HEK293 (cell line): Measurements from ENCODE around the gene USP37.

Source experiments
- CTCF ChIA-PET: fragments of 350-600 bp; formaldehyde crosslinking; extraction: SDS; loops from one replicate; lab custom pipeline; 2021; ENCODE audit warnings: antibody characterized with exemption; lab: Yijun Ruan, JAX
- POLR2A ChIA-PET: fragments of 300-600 bp; formaldehyde crosslinking; extraction: SDS; loops from one replicate; lab custom pipeline; 2020; ENCODE audit warnings: antibody characterized with exemption, inconsistent platforms; lab: Yijun Ruan, JAX
- H3K27ac ChIP-seq: fragments of 200-500 bp; sonication (Bioruptor generic); 2 replicates; pipeline ENCODE4 v1.5.1; 2014; ENCODE audit warnings: low read depth, low read length, control low read depth, inconsistent platforms; ENCODE audit errors: extremely low read depth
- H3K36me3 ChIP-seq, 2 experiments: fragments of 200-500 bp in 1 of 2; sonication (Bioruptor generic) in 1 of 2; 1 replicate in 1 of 2; 2 replicates in 1 of 2; pipeline ENCODE4 v1.5.1; 2014 to 2017; ENCODE audit warnings: inconsistent platforms in 2 of 2, low read length in 2 of 2; ENCODE audit not compliant: control insufficient read depth in 2 of 2, insufficient read depth in 1 of 2
- H3K4me1 ChIP-seq: fragments of 200-500 bp; sonication (Bioruptor generic); 2 replicates; pipeline ENCODE4 v1.5.1; 2014; ENCODE audit warnings: mild to moderate bottlenecking, low read length, inconsistent platforms; ENCODE audit not compliant: control insufficient read depth, insufficient read depth
- H3K4me3 ChIP-seq: 2 replicates; pipeline ENCODE4 v1.5.1; 2011; ENCODE audit warnings: low read depth, mild to moderate bottlenecking, control low read depth, low read length, moderate library complexity
- H3K9me3 ChIP-seq: fragments of 200-500 bp; sonication (Bioruptor generic); 2 replicates; pipeline ENCODE4 v1.5.1; 2014; ENCODE audit warnings: low read depth, low read length, inconsistent platforms; ENCODE audit not compliant: control insufficient read depth, insufficient read depth
- GFI1B ChIP-seq: fragments of 450-650 bp; formaldehyde crosslinking; IDR thresholded peaks from 2 replicates; pipeline ENCODE4 v1.5.1; 2016; ENCODE audit warnings: missing biosample characterization, missing genetic modification characterization
- ZFP37 ChIP-seq: fragments of 450-650 bp; formaldehyde crosslinking; IDR thresholded peaks from 2 replicates; pipeline ENCODE4 v1.5.1; 2016; ENCODE audit warnings: missing biosample characterization, missing genetic modification characterization
- ZNF10 ChIP-seq: fragments of 450-650 bp; formaldehyde crosslinking; IDR thresholded peaks from 2 replicates; pipeline ENCODE4 v1.5.1; 2017; ENCODE audit warnings: missing biosample characterization, missing genetic modification characterization
- ZNF146 ChIP-seq: fragments of 450-650 bp; formaldehyde crosslinking; IDR thresholded peaks from 2 replicates; pipeline ENCODE4 v1.5.1; 2016; ENCODE audit warnings: missing biosample characterization, missing genetic modification characterization
- ZNF175 ChIP-seq: fragments of 450-650 bp; formaldehyde crosslinking; IDR thresholded peaks from 2 replicates; pipeline ENCODE4 v1.5.1; 2016; ENCODE audit warnings: missing biosample characterization, missing genetic modification characterization
- ZNF184 ChIP-seq: fragments of 450-650 bp; IDR thresholded peaks from 2 replicates; pipeline ENCODE4 v1.5.1; 2018; ENCODE audit warnings: missing biosample characterization, mild to moderate bottlenecking, missing genetic modification characterization
- ZNF302 ChIP-seq: fragments of 450-650 bp; formaldehyde crosslinking; IDR thresholded peaks from 2 replicates; pipeline ENCODE4 v1.5.1; 2016; ENCODE audit warnings: missing biosample characterization, missing genetic modification characterization, low read depth
- ZNF48 ChIP-seq: fragments of 450-650 bp; formaldehyde crosslinking; IDR thresholded peaks from 2 replicates; pipeline ENCODE4 v1.5.1; 2016; ENCODE audit warnings: missing biosample characterization, missing genetic modification characterization
- ZNF521 ChIP-seq: fragments of 450-650 bp; formaldehyde crosslinking; IDR thresholded peaks from 2 replicates; pipeline ENCODE4 v1.5.1; 2017; ENCODE audit warnings: missing biosample characterization, mild to moderate bottlenecking, missing genetic modification characterization
- ZNF544 ChIP-seq: fragments of 450-650 bp; formaldehyde crosslinking; IDR thresholded peaks from 2 replicates; pipeline ENCODE4 v1.5.0; 2017; ENCODE audit warnings: missing biosample characterization, missing genetic modification characterization
- ZNF549 ChIP-seq: fragments of 450-650 bp; IDR thresholded peaks from 2 replicates; pipeline ENCODE4 v1.5.1; 2018; ENCODE audit warnings: missing biosample characterization, missing genetic modification characterization, mild to moderate bottlenecking, inconsistent platforms, moderate library complexity
- ZNF626 ChIP-seq: fragments of 450-650 bp; sonication (Bioruptor Pico); formaldehyde crosslinking; IDR thresholded peaks from 2 replicates; pipeline ENCODE4 v1.5.1; 2018; ENCODE audit warnings: missing biosample characterization, missing genetic modification characterization, inconsistent platforms
- ZNF654 ChIP-seq: fragments of 450-650 bp; formaldehyde crosslinking; IDR thresholded peaks from 2 replicates; pipeline ENCODE4 v1.5.1; 2016; ENCODE audit warnings: low read depth, missing biosample characterization, missing genetic modification characterization
- ZNF658 ChIP-seq: fragments of 450-650 bp; formaldehyde crosslinking; IDR thresholded peaks from 2 replicates; pipeline ENCODE4; 2016; ENCODE audit warnings: missing biosample characterization, missing genetic modification characterization
- TF ChIP-seq, protein P1 (sequence below): sonication (generic); formaldehyde crosslinking; IDR thresholded peaks from 2 replicates; pipeline ENCODE4 v1.8.1; 2022; ENCODE audit warnings: mild to moderate bottlenecking, moderate library complexity, missing genetic modification reagents
- TF ChIP-seq, protein P2 (sequence below): fragments of 450-650 bp; formaldehyde crosslinking; IDR thresholded peaks from 2 replicates; pipeline ENCODE4 v1.5.1; 2016; ENCODE audit warnings: missing biosample characterization, missing genetic modification characterization
- TF ChIP-seq, protein P3 (sequence below): fragments of 450-650 bp; formaldehyde crosslinking; IDR thresholded peaks from 2 replicates; pipeline ENCODE4; 2016; ENCODE audit warnings: missing biosample characterization, missing genetic modification characterization
- TF ChIP-seq, protein P4 (sequence below): fragments of 450-650 bp; formaldehyde crosslinking; IDR thresholded peaks from 2 replicates; pipeline ENCODE4 v1.5.1; 2017; ENCODE audit warnings: missing biosample characterization, missing genetic modification characterization
- TF ChIP-seq, protein P5 (sequence below): fragments of 450-650 bp; formaldehyde crosslinking; IDR thresholded peaks from 2 replicates; pipeline ENCODE4 v1.5.1; 2016; ENCODE audit warnings: missing biosample characterization, missing genetic modification characterization

USP37 gene

GRCh38 chr2:218566296-218566695 is 1.9 kb downstream of the USP37 start (continued):
- TF ChIP-seq, protein P1, sequence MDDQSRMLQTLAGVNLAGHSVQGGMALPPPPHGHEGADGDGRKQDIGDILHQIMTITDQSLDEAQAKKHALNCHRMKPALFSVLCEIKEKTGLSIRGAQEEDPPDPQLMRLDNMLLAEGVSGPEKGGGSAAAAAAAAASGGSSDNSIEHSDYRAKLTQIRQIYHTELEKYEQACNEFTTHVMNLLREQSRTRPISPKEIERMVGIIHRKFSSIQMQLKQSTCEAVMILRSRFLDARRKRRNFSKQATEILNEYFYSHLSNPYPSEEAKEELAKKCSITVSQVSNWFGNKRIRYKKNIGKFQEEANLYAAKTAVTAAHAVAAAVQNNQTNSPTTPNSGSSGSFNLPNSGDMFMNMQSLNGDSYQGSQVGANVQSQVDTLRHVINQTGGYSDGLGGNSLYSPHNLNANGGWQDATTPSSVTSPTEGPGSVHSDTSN, result no peak
- no peak for TF ChIP-seq ZNF654 (tag by site-specific recombination)
- TF ChIP-seq, protein P2, sequence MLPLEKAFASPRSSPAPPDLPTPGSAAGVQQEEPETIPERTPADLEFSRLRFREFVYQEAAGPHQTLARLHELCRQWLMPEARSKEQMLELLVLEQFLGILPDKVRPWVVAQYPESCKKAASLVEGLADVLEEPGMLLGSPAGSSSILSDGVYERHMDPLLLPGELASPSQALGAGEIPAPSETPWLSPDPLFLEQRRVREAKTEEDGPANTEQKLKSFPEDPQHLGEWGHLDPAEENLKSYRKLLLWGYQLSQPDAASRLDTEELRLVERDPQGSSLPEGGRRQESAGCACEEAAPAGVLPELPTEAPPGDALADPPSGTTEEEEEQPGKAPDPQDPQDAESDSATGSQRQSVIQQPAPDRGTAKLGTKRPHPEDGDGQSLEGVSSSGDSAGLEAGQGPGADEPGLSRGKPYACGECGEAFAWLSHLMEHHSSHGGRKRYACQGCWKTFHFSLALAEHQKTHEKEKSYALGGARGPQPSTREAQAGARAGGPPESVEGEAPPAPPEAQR (tag by site-specific recombination), result no peak
- TF ChIP-seq ZNF521 (tag by site-specific recombination), result no peak
- no peak for TF ChIP-seq ZNF48 (tag by site-specific recombination)
- TF ChIP-seq, protein P3, sequence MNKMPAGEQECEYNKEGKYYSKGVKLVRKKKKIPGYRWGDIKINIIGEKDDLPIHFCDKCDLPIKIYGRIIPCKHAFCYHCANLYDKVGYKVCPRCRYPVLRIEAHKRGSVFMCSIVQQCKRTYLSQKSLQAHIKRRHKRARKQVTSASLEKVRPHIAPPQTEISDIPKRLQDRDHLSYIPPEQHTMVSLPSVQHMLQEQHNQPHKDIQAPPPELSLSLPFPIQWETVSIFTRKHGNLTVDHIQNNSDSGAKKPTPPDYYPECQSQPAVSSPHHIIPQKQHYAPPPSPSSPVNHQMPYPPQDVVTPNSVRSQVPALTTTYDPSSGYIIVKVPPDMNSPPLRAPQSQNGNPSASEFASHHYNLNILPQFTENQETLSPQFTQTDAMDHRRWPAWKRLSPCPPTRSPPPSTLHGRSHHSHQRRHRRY, result no peak
- no peak for TF ChIP-seq ZNF175 (tag by site-specific recombination)
- TF ChIP-seq ZFP37 (tag by site-specific recombination), result no peak
- no peak for TF ChIP-seq ZNF658 (tag by site-specific recombination)

DNA sequence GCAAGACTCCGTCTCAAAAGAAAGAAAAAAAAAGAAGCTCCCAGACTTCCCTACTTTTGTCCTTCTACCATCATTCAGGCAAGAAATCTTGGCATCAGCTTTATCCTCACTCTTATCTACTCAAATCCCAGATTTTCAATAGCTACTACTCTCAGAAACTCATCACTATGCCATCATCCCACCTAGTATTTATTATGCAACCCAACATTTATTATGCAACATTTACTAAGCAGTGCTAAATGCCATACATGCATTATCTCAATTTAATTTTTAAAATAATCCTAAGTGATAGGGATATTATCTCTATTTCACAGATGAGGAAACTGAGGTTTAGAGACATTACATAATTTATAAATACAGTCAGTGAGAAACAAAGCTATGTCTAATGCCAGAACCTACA is 4.1 kb downstream of the USP37 start:
- CTCF ChIA-PET, result interaction anchor here (0.5 to 1.5 kb wide), 4 partner anchors 17 to 378 kb away, joined by 3 to 4 read pairs (median 4); no protein-coding TSS in a partner anchor
- H3K9me3 ChIP-seq, result no peaks in the 10 kb centered on the region
- no peaks in the 10 kb centered on the region for H3K4me1 ChIP-seq
- peaks cover 33 to 70% of the 10 kb centered on the region in 2 experiments for H3K36me3 ChIP-seq
- H3K4me3 ChIP-seq, result no peak overlapping the region
- H3K27ac ChIP-seq, result no peak overlapping the region
- POLR2A ChIA-PET, result no interaction called here
- TF ChIP-seq ZNF146 (tag by site-specific recombination) (no peak), GFI1B (no peak), ZNF10 (tag by site-specific recombination) (no peak), ZNF302 (no peak), ZNF184 (tag by site-specific recombination) (no peak), ZNF626 (tag by site-specific recombination) (no peak), ZNF549 (tag by site-specific recombination) (no peak), ZNF48 (tag by site-specific recombination) (no peak), ZNF544 (tag by site-specific recombination) (no peak)
- TF ChIP-seq, protein P4, sequence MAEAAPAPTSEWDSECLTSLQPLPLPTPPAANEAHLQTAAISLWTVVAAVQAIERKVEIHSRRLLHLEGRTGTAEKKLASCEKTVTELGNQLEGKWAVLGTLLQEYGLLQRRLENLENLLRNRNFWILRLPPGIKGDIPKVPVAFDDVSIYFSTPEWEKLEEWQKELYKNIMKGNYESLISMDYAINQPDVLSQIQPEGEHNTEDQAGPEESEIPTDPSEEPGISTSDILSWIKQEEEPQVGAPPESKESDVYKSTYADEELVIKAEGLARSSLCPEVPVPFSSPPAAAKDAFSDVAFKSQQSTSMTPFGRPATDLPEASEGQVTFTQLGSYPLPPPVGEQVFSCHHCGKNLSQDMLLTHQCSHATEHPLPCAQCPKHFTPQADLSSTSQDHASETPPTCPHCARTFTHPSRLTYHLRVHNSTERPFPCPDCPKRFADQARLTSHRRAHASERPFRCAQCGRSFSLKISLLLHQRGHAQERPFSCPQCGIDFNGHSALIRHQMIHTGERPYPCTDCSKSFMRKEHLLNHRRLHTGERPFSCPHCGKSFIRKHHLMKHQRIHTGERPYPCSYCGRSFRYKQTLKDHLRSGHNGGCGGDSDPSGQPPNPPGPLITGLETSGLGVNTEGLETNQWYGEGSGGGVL (tag by site-specific recombination), result no peak
- TF ChIP-seq, protein P5, sequence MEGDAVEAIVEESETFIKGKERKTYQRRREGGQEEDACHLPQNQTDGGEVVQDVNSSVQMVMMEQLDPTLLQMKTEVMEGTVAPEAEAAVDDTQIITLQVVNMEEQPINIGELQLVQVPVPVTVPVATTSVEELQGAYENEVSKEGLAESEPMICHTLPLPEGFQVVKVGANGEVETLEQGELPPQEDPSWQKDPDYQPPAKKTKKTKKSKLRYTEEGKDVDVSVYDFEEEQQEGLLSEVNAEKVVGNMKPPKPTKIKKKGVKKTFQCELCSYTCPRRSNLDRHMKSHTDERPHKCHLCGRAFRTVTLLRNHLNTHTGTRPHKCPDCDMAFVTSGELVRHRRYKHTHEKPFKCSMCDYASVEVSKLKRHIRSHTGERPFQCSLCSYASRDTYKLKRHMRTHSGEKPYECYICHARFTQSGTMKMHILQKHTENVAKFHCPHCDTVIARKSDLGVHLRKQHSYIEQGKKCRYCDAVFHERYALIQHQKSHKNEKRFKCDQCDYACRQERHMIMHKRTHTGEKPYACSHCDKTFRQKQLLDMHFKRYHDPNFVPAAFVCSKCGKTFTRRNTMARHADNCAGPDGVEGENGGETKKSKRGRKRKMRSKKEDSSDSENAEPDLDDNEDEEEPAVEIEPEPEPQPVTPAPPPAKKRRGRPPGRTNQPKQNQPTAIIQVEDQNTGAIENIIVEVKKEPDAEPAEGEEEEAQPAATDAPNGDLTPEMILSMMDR, result no peak
